ENCODE data around the gene TTLL6.

- TF ChIP-seq CTCF (IDR thresholded peaks at IDR 0.05; ENCODE audit: insufficient read depth, low read length) (no peak), SPI1 (IDR thresholded peaks at IDR 0.05; ENCODE audit: borderline replicate concordance, low read depth) (no peak)
These were observed 98.7 kb downstream of the TTLL6 start for GRCh38 chr17:48718227-48718760.

Measured in HL-60 (cell line).